K562 (cell line): ENCODE measurements around the gene ITPKB. TPM values are rescaled to one million over a fixed set of nuclear protein-coding genes. Genes with fewer than 3 reads are reported as not detected.

Experiments used
- MGA ChIP-seq: fragments of 450-650 bp; IDR thresholded peaks from 2 replicates; pipeline ENCODE4 v1.6.1; 2016; ENCODE audit warnings: mild to moderate bottlenecking, moderate library complexity
- ZNF277 ChIP-seq: fragments of 250-450 bp; sonication (Bioruptor Pico); IDR thresholded peaks from 2 replicates; pipeline ENCODE4 v1.8.0; 2022; ENCODE audit warnings: inconsistent platforms, mild to moderate bottlenecking, moderate library complexity, borderline replicate concordance
- polyA plus RNA-seq, 8 experiments: library from polyadenylated mRNA; depleted of rRNA in 4 of 8; stranded (reverse) in 5 of 8; unstranded in 3 of 8; fragments of >200 nt; fragmentation: Nextera tagmentation in 2 of 8; fragmentation: Illumina TruSeq in 1 of 8; extraction: Ambion mirVana in 2 of 8; extraction: Trizol in 1 of 8; gene quantifications; 2 replicates each; pipeline versions ENCODE4 v1.2.1 to v1.2.3, GENCODE V29; 2011 to 2014; ENCODE audit warnings: inconsistent platforms in 1 of 8, missing spikeins in 1 of 8
- total RNA-seq, 7 experiments: library from RNA; depleted of rRNA in 6 of 7; stranded (reverse); fragments of >200 nt in 6 of 7; fragmentation: Illumina TruSeq in 2 of 7; extraction: Trizol in 2 of 7; gene quantifications; 2 replicates each; pipeline versions ENCODE4 v1.2.1 to v1.2.3, GENCODE V29; 2011 to 2021; ENCODE audit warnings: low replicate concordance in 1 of 7

The ITPKB gene
- total and polyA plus RNA-seq, 9 of the 15 experiments (the other 6 are each of a cell fraction or from before 2014, with no cell fraction given): 0.01 to 0.22 TPM; not detected in 7

- TF ChIP-seq MGA (peak; percentile 31; the same call in 1 of the 2 replicates), ZNF277 (CRISPR knock-in tag) (no peak)
Observed at GRCh38 chr1:226708342-226708780, 30.7 kb downstream of the ITPKB start (continued).
